Spleen (tissue), 11 donors: ENCODE results near the gene SRP72. TPM values are rescaled to one million over a fixed set of nuclear protein-coding genes. Genes with fewer than 3 reads are reported as not detected.

Experiments used
- DNase-seq: peaks from one replicate; pipeline ENCODE4 v3.0.0-alpha.2; 2020
- H3K27ac ChIP-seq, 8 donors: fragments of 200-600 bp; sonication (generic) in 7 of 8; 1 replicate in 4 of 8; 2 replicates in 4 of 8; pipeline versions ENCODE4 v1.5.0 to v1.8.0; 2016 to 2021; ENCODE audit warnings: inconsistent platforms in 4 of 8, mild to moderate bottlenecking in 4 of 8, moderate library complexity in 1 of 8
- H3K27me3 ChIP-seq, 7 donors: fragments of 200-600 bp; sonication (generic) in 6 of 7; replicated peaks in 1 of 7; 1 replicate in 4 of 7; 2 replicates in 3 of 7; pipeline versions ENCODE4 v1.5.0 to v1.8.0; 2016 to 2021; ENCODE audit warnings: inconsistent platforms in 3 of 7, mild to moderate bottlenecking in 1 of 7
- H3K36me3 ChIP-seq, 6 donors: fragments of 200-600 bp; sonication (generic) in 5 of 6; 1 replicate in 4 of 6; 2 replicates in 2 of 6; pipeline versions ENCODE4 v1.5.0 to v1.8.0; 2016 to 2021; ENCODE audit warnings: inconsistent platforms in 2 of 6
- H3K4me1 ChIP-seq, 6 donors: fragments of 200-600 bp; sonication (generic) in 5 of 6; 1 replicate in 3 of 6; 2 replicates in 3 of 6; pipeline versions ENCODE4 v1.5.0 to v1.8.0; 2016 to 2021; ENCODE audit warnings: inconsistent platforms in 3 of 6
- H3K4me3 ChIP-seq, 8 donors: fragments of 200-600 bp; sonication (generic) in 7 of 8; 1 replicate in 4 of 8; 2 replicates in 4 of 8; pipeline versions ENCODE4 v1.5.0 to v1.8.0; 2016 to 2021; ENCODE audit warnings: inconsistent platforms in 4 of 8, mild to moderate bottlenecking in 4 of 8, moderate library complexity in 2 of 8
- H3K9me3 ChIP-seq, 8 donors: fragments of 200-600 bp; sonication (generic) in 7 of 8; 1 replicate in 4 of 8; 2 replicates in 4 of 8; pipeline versions ENCODE4 v1.5.0 to v1.8.0; 2016 to 2021; ENCODE audit warnings: inconsistent platforms in 4 of 8
- POLR2A ChIP-seq, 3 donors: fragments of 450-650 bp; IDR thresholded peaks; one replicate each; pipeline ENCODE4 v1.5.1; 2017; ENCODE audit warnings: antibody characterized with exemption in 3 of 3, mild to moderate bottlenecking in 1 of 3
- POLR2AphosphoS5 ChIP-seq, 3 donors: sonication (generic); formaldehyde crosslinking; IDR thresholded peaks; one replicate each; pipeline ENCODE4 v1.5.1; 2017; ENCODE audit warnings: antibody characterized with exemption in 3 of 3
- WGBS, 5 donors: extraction: QIAGEN DNeasy Blood & Tissue Kit in 3 of 5; methylation state at CpG; one replicate each; pipeline versions ENCODE4 v1.1.5 to v1.1.7; 2013 to 2018; 5-methylcytosine and 5-hydroxymethylcytosine counted together
- intact Hi-C: fragments of 100-400 bp; cut with DNase I; formaldehyde crosslinking; loops from one replicate; pipeline ENCODE4 v1.15.0; 2023; ENCODE audit warnings: low total_unique reads
- polyA plus RNA-seq, 3 donors: library from polyadenylated mRNA; stranded (reverse); fragments of 200-250 nt; gene quantifications; one replicate each; pipeline ENCODE4 v1.2.1, GENCODE V29; 2013
- total RNA-seq, 7 donors: library from RNA; depleted of rRNA in 3 of 7; stranded (reverse); fragments of >200 nt in 3 of 7; fragmentation: NEBNext Ultra II Directional in 4 of 7; extraction: Animal tissue kit (Norgen Biotek cat#: 25700) in 4 of 7; gene quantifications; one replicate each; pipeline versions ENCODE4 v1.1.0 to v1.2.1, GENCODE V29; 2016 to 2021
- TF ChIP-seq, protein P1 (sequence below), 11 experiments: fragments of 200-600 bp in 7 of 11; fragments of 450-650 bp in 4 of 11; sonication (generic) in 4 of 11; IDR thresholded peaks in 8 of 11; conservative IDR thresholded peaks in 3 of 11; 1 replicate in 7 of 11; 2 replicates in 4 of 11; pipeline versions ENCODE4 v1.4.0 to v1.8.0; 2016 to 2021; ENCODE audit warnings: antibody characterized with exemption in 11 of 11, inconsistent platforms in 4 of 11, mild to moderate bottlenecking in 1 of 11
- donor health status: healthy with polysubstance abuse.
- donor health status: DM: no; HTN: no; CAD: no; lungs with moderate emphysema.
- donor health status: DM: no; HTN: no; CAD: no.
- donor health status: Bipolar disorder and iron deficiency.
- donor health status: healthy.
- donor health status: DM: no; HTN: no; CAD: no.
- donor health status: DM: yes; HTN: yes; CAD: no.

The SRP72 gene
- total and polyA plus RNA-seq, 10 donors, result 30.1 to 97.7 (median 78.1) TPM

DNA sequence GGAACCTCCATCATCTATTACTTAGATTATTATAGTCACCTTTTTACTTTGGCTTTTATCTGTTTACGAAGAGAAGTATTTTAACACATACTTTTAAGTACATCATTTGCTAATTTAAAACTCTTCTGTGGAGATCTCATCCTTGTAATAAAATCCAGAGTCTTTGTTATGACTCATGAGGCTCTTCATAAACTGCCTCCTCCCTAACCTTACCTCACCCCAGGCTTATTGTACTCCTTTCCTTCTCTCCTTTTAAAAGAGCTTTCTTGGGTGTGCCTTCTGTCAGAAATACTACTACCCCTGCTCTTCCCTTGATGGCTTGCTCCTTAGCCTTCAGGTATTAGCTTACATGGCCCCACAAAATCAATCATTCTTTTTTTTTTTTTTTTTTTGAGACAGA lies 44.7 kb downstream of the SRP72 start:
- Histone ChIP-seq H3K36me3 (no peaks in the 10 kb centered on the region), H3K27ac (no peak overlapping the region), H3K9me3 (no peaks in the 10 kb centered on the region), H3K27me3 (peaks cover 0 to 2% (median 0%) of the 10 kb centered on the region in 7 donors), H3K4me1 (no peaks in the 10 kb centered on the region), H3K4me3 (no peak overlapping the region)
- no peak for TF ChIP-seq POLR2A (IDR thresholded peaks at IDR 0.05)
- TF ChIP-seq, protein P1, sequence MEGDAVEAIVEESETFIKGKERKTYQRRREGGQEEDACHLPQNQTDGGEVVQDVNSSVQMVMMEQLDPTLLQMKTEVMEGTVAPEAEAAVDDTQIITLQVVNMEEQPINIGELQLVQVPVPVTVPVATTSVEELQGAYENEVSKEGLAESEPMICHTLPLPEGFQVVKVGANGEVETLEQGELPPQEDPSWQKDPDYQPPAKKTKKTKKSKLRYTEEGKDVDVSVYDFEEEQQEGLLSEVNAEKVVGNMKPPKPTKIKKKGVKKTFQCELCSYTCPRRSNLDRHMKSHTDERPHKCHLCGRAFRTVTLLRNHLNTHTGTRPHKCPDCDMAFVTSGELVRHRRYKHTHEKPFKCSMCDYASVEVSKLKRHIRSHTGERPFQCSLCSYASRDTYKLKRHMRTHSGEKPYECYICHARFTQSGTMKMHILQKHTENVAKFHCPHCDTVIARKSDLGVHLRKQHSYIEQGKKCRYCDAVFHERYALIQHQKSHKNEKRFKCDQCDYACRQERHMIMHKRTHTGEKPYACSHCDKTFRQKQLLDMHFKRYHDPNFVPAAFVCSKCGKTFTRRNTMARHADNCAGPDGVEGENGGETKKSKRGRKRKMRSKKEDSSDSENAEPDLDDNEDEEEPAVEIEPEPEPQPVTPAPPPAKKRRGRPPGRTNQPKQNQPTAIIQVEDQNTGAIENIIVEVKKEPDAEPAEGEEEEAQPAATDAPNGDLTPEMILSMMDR (IDR thresholded peaks at IDR 0.05 in 8 of 11, conservative IDR thresholded peaks at IDR 0.05 in 3 of 11), result no peak
- no peak for TF ChIP-seq POLR2AphosphoS5 (IDR thresholded peaks at IDR 0.05)
- no peak for DNase-seq
- 91 to 95% (median 95%) methylated on average over 1 of the region's 1 CpG for WGBS, 5 donors
- intact Hi-C loops, result no loop called here

DNA sequence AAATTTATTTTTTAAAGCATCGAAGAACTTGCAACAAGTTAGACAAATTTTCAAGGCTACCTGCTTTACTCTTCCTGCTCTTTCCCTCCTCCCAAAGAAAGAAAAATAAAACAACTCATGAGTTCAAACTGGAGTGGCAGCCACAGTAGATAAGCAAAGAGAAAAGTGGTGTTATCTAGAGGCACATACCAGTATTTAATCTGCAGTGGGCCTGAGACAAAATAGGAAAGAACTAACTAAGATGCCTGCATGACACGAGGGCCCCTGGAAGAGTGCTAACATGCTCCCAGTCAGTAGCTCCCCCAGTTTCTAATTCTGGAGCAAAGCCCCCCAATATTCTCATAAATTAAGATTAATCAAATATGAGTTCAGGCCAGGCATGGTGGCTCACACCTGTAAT lies 46.1 kb downstream of the SRP72 start:
- DNase-seq, result no peak
- Histone ChIP-seq H3K27me3 (no peaks in the 10 kb centered on the region), H3K9me3 (no peaks in the 10 kb centered on the region), H3K4me3 (no peak overlapping the region), H3K36me3 (no peaks in the 10 kb centered on the region), H3K4me1 (no peaks in the 10 kb centered on the region), H3K27ac (no peak overlapping the region)
- intact Hi-C loops, result no loop called here
- TF ChIP-seq, protein P1 (IDR thresholded peaks at IDR 0.05 in 8 of 11, conservative IDR thresholded peaks at IDR 0.05 in 3 of 11), result no peak
- no peak for TF ChIP-seq POLR2AphosphoS5 (IDR thresholded peaks at IDR 0.05)
- no peak for TF ChIP-seq POLR2A (IDR thresholded peaks at IDR 0.05)
- 44 to 61% (median 52%) methylated on average over 2 of the region's 2 CpGs for WGBS, 5 donors

DNA sequence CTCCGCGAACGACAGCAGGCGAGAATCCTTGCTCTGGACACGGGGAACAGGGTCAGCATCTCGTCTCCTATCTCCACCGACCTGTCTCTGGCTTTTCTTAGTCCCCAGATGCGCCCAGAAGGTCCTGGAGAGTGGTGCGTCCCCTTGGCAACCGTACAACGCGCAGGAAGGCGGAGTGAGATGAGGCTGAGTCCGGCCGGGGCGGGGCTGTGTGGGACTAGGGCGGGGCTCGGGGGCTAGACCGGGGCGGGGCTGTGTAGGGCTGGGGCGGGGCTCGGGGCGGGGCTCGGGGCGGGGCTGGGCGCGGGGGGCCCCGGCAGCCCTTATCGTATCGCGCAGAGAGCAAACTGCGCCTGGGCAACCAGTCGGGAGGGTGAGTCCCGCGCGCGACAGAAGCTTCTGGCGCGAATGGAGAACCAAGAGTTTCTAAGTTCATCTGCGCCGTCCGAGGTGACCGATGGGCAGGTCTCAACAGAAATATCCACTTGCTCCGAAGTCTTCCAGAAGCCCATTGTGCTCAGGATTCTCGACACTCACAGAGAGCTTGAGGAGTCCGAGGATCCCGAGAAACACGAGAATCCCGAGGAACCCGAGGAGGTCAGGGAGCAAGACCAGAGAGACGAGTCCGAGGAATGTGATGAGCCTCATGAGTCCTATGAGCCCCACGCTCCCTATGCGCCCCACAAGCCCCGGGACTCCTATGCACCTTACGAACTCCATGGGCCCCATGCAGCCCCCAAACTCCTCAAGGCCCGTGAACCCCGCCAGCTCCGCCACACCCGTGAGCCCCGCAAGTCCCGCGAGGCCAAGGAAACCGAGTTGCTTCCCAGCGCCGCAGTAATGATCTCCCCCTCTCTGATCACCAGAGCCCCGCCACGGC lies 63.1 kb downstream of the SRP72 start:
- WGBS, 5 donors, result 4 to 8% (median 5%) methylated on average over 39 to 68 of the region's 68 CpGs
- intact Hi-C loops, result no loop called here
- H3K4me3 ChIP-seq, result peak overlapping the region; percentile 38 to 77 (median 52)

More for the DNA sequence above, 63.1 kb downstream of the SRP72 start:
- Histone ChIP-seq H3K27me3 (peaks cover 0 to 52% (median 21%) of the 10 kb centered on the region in 7 donors), H3K36me3 (no peaks in the 10 kb centered on the region), H3K4me1 (peaks cover 0 to 19% (median 10%) of the 10 kb centered on the region in 6 donors), H3K27ac (no peak overlapping the region), H3K9me3 (no peaks in the 10 kb centered on the region)
- DNase-seq, result peak; percentile 92
- TF ChIP-seq, protein P1 (IDR thresholded peaks at IDR 0.05 in 8 of 11, conservative IDR thresholded peaks at IDR 0.05 in 3 of 11), result no peak
- TF ChIP-seq POLR2AphosphoS5 (IDR thresholded peaks at IDR 0.05), result peak in 1 of 3 donors; percentile 40
